Activated T-cell treated with anti-CD3 and anti-CD28 coated beads, Interleukin-2, amount 50 U/mL, for 1 hour (primary cell): Measurements from ENCODE around the gene TEX35.

ENCODE experiments used
- DNase-seq: peaks from one replicate; pipeline ENCODE4 v3.0.0-alpha.2; 2020

The TEX35 gene

GRCh38 chr1:178521241-178521640 lies 8.3 kb downstream of the TEX35 start:
- no peak for DNase-seq

GRCh38 chr1:178527117-178527516 lies 14.2 kb downstream of the TEX35 start:
- no peak for DNase-seq

- DNase-seq: no peak
These were observed 15.5 kb downstream of the TEX35 start for GRCh38 chr1:178528228-178528952.

DNA sequence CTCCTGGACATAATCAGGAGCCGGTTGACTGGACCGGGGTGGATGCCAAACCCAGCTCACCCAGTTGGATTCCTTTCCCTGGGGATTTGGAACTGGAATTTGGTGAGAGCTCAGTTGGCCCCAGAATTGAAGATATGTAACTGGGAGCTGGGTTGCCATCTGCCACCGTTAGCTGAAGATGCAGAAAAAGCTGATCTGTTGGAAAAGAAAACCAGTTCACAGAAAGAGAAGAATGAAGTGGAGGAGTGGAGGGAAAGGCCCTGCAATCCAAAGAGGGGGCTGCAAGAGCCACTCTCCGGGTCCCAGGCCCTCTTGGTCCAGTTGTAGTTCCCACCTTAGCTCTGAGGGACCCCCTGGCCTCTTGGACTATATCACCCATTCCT lies 16.0 kb downstream of the TEX35 start:
- DNase-seq: no peak

- DNase-seq: no peak
These were observed 16.6 kb downstream of the TEX35 start for GRCh38 chr1:178529364-178530036.

GRCh38 chr1:178530037-178530402 lies 17.1 kb downstream of the TEX35 start:
- no peak for DNase-seq

DNA sequence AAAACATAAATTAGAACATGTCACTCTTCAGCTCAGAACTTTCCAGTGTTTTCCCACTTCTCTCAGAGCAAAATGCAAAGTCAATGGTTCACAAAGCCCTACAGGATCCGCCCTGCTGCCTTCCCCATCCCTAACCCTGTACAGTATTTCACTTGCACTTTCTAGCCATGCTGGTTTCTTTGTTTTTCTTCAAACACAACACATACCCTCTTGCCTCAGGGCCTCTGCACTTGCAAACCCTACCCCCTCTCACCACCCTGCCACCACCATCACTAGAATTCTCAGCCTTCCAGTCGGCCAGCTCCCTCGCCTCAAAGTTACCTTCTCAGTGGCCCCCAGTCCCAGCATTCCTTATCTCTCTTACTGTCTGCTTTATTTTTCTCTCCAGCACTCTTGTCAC lies 17.6 kb downstream of the TEX35 start:
- DNase-seq: no peak

DNA sequence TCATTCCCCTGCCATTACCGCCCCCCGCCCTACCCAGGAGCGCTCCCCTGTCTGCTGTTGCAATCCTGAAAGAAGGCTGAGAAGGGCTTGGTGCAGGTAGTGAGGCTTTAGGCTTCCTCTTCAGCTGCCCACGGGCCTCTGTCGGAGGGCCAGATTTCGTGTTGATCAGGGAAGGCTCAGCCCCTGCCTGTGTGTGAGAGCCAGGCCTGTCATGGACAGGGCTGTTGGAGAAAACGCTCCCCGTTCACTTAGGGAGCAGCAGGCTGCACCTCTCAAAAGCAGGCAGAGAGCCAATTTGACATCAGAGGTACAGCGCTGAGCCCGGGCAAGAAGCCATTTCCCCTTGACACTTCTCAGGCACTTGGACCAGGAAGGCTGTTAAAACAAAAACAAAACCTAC lies 19.0 kb downstream of the TEX35 start:
- DNase-seq: no peak

GRCh38 chr1:178532392-178532791 lies 19.5 kb downstream of the TEX35 start:
- DNase-seq: peak; percentile 78

GRCh38 chr1:178533121-178533946 lies 20.4 kb downstream of the TEX35 start:
- no peak for DNase-seq

DNA sequence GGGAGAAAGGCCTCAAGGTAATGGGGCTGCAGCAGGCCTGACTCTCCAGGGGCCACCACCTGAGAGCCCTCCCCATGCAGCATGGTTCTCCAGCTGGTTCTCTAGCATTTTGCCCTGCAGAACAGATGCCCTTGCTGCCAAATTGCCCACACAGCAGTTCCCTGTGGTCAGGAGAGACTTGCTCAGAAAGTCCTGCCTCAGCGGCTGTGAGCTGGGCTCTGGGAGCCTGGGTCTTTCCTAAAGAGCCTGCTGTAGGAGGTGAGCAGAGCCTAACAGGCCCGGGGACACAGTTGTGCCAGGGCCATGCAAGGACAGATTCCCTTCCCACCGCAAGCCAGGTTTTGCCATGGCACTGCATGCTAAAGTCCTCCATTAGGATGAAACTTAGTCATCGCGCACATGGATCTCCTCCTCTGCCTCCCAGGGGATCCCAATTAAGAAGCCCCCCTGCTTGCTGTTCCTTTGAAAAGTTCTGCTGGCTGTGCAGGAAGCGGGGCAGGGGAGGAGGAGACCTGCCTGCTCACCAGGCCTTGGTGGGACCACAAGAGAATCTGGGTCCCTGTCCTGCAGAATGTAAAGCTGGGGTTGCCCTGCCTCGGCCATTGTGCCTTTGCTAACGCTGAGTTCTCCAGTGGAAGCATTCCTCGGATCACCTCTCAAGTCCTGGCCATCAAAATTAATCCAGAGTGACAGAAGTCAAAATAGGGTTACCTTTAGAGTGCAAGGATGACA lies 21.4 kb downstream of the TEX35 start:
- DNase-seq: no peak

GRCh38 chr1:178536329-178536728 lies 23.4 kb downstream of the TEX35 start:
- no peak for DNase-seq

GRCh38 chr1:178536844-178537371 lies 24.0 kb downstream of the TEX35 start:
- DNase-seq: no peak

- DNase-seq: no peak
These were observed 24.6 kb downstream of the TEX35 start for GRCh38 chr1:178537382-178538090.

DNA sequence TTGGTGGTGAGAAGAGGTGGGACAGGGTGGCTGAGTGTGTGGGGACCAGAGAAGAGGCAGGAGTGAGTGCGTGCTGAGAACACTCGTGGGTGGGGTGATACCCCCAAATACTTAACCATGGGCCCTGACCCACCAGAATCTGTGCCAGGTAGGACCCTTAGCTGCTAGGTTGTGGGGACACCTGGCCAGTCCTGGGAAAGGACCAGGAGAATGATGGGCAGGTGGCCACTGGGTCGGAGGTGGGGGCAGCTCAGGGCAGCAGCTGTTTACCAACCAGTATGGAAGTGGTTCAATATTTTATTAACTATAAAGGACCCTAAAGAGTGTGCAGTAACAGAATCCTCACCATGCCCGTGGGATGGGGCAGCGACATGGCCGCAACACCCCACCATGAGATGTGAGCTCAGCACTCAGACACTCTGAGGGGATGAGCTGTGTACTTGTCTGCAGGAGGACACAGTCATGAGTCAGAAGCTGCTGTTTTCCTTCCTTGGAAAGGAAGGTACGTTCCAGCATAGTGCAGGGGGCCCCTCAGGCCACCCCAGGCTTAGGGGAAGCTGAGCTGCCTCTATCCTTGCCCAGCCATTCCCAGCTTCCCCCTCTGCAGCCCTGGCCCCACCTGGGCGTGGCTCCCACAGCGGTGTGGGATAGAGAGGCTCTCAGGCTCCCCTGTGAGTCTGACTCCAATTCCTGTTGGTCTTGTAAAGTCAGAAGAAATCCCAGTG lies 25.4 kb downstream of the TEX35 start:
- no peak for DNase-seq

GRCh38 chr1:178539291-178539690 lies 26.4 kb downstream of the TEX35 start:
- DNase-seq: no peak

DNA sequence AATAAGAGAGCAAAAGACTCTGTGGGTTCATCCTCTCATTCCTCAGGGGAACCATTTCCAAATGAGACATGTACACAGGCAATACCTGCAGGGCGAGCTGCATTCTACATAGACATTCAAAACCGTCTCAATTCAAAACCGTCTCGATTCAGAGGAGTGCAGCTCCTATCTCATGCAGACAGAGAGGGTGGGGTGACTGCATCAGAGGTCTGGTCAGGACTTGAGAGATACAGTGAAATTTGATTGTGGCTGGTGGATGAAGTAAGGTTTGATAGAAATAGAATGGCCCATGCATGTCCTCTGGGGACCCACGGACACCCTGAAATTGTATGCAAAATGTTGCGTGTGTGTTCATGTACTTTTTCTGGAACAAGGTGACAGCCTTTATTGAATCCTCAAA lies 27.3 kb downstream of the TEX35 start:
- DNase-seq: no peak

- no peak for DNase-seq
These were observed 27.7 kb downstream of the TEX35 start for GRCh38 chr1:178540646-178541045.

GRCh38 chr1:178541379-178541778 lies 28.5 kb downstream of the TEX35 start:
- no peak for DNase-seq

- no peak for DNase-seq
These were observed 29.1 kb downstream of the TEX35 start for GRCh38 chr1:178541829-178542553.
